LNCAP (cell line): Measurements from ENCODE around the gene TTLL5.

Experiments used
- TF ChIP-seq, protein P1 (sequence below): fragments of 450-650 bp; IDR thresholded peaks from 2 replicates; pipeline ENCODE4 v1.5.1; 2017; ENCODE audit warnings: mild to moderate bottlenecking

The TTLL5 gene

DNA sequence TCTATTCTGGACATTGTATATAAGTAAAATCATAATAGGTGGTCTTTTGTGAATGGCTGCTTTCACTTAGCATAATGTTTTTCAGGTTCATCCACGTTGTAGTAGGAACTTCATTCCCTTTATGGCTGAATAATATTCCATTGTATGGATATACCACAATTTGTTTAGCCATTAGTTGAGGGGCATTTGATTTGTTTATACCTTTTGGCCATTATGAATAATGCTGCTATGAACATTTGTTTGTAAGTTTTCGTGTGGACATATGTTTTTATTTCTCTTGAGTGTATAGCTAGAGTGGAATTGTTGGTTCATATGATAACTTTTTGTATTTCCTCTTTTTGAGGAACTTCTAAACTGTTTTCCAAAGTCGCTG, 123.3 kb downstream of the TTLL5 start:
- TF ChIP-seq, protein P1, sequence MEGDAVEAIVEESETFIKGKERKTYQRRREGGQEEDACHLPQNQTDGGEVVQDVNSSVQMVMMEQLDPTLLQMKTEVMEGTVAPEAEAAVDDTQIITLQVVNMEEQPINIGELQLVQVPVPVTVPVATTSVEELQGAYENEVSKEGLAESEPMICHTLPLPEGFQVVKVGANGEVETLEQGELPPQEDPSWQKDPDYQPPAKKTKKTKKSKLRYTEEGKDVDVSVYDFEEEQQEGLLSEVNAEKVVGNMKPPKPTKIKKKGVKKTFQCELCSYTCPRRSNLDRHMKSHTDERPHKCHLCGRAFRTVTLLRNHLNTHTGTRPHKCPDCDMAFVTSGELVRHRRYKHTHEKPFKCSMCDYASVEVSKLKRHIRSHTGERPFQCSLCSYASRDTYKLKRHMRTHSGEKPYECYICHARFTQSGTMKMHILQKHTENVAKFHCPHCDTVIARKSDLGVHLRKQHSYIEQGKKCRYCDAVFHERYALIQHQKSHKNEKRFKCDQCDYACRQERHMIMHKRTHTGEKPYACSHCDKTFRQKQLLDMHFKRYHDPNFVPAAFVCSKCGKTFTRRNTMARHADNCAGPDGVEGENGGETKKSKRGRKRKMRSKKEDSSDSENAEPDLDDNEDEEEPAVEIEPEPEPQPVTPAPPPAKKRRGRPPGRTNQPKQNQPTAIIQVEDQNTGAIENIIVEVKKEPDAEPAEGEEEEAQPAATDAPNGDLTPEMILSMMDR = no peak

DNA sequence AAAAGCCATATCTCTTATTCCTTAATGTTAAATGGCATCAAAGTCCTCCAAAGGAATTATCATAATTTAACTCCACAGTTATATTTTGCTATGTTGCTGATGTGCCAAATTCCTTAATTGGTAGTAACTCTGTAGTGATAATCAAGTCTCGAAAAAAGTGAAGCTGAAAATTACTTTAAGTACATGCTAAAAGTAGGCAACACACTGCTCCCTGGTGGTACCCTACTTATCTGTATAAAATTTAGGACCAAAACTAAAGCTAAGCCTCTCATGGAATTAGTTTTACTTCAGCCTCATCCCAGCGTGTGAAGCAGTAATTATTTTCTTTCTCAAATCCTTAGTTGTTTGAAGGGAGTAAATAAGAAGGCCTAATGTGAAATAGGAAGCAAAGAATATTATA, 132.8 kb downstream of the TTLL5 start:
- TF ChIP-seq, protein P1 = no peak; the same call in 1 of the 2 replicates

DNA sequence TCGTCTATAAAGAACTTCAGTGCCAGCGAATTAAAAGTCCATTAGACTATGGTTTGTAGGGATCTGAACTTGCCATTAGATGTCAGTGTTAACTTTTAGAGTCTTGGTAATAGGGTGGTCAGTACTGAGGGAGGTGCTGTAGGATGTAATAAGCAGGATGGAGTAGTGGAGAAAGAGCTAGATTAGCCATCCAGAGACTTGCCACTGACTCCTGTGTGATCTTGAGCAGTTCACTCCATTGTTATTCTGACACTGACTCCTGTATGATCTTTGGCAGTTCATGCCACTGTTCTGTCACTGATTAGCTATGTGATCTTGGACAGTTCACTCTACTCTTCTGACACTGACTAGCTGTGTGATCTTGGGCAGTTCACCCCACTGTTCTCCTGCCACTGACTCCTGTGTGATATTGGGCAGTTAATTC, 133.6 kb downstream of the TTLL5 start:
- TF ChIP-seq, protein P1 = peak; percentile 19; the same call in 1 of the 2 replicates

DNA sequence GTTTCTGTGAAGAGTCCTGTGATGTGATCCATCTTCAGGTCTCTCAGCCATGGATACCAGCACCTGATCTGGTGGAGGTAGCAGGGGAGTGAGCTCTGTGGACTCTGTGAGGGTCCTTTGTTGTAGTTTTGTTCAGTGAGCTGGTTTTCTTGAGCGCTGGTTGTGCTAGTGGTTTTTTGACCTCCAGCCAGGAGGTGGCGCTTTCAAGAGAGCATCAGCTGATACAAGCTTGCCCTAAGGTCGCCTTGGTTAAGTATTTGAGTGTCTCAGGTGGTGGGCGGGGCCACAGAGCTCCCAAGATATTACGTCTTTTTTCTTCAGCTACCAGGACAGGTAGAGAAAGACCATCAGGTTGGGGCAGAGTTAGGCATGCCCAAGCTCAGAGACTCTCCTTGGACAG, 139.7 kb downstream of the TTLL5 start:
- TF ChIP-seq, protein P1 = peak; percentile 30; the same call in 1 of the 2 replicates

DNA sequence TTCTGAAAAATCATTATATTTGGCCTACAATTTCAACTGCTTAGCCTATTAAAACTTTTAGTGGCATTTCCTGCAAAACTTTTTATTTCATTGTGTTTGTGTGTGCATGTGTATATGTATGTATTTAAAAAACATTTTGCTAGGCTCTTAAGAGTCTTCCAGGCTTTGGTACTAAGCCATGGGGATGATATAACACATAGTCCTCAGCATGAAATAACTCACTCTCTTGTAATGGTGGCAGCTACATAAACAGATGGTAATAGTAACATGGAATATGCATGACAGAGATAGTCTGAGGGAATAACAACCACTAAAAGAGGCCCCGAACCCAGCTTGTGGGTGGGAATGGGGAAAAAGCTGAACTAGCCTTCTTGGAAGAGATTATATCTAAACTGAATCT, 141.4 kb downstream of the TTLL5 start:
- TF ChIP-seq, protein P1 = no peak

DNA sequence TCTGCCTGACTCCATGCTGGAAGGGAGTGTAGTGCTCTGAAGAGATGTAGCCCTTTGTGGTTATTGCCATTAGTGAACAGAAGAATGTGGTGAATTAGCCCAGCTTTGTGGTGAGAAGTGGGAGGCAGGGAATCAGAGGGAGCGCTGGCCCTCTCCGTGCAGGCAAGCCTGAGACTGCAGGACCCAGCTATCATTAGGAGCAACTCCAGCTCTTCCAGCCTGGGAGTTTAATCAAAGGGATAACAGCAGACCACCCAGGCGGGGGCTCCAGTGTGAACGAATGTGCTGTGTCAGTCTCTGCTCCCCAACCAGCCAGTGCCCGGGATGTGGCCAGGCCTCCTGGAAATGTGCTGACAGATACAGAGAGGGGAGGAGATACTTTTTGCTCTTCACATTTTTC, 142.7 kb downstream of the TTLL5 start:
- TF ChIP-seq, protein P1 = no peak

DNA sequence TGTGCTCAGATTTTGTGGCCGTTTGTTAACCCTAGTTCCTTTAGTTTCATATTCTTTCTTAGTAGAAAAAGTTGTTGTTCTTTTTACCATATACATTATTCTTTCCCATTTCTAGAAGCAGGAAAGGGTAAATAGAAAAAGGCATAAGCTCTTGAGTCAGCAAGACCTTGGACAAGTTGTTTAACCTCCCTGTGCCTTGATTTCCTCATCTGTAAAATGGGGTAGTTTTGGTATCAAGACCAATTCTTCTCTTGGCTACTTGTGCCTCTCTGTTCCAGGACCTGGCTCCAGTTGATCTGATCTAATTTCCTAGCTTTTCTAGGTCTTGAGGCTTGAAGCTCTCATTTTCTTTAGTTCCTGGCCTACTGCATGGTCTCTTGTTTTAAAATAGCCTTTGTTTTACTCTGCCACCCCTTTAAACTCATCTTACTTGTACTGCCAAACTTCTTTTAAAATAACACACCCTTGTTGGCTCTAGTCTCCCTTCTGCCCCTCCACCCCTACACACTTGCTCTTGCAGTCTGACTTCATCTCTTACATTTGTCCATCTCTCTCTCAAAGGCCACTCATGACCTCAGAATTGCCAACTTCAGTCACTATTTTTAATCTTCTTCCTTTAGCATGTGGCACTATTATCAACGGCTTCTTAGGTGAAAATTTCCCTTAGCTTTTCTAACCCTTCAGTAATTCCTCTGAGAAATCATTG, 143.7 kb downstream of the TTLL5 start:
- TF ChIP-seq, protein P1 = no peak

DNA sequence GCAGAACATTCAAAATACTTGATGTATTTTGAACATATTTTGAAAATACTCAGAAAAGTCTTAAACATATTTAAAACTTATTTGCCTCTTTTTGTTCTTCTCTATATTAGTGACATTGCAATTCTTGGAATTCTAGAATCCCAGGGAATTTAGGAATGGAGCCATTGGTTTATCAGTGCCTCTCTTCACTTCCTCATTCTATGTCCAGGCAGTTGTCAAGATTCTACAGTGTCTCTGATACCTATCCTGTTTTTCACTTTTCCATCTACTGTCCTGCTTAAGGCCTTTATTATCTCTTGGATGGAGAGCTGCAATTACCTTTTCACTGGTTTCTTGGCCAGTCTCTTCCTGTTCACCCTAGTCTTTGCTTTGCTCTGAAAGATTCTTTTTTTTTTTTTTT, 144.6 kb downstream of the TTLL5 start:
- TF ChIP-seq, protein P1 = no peak
